NCI-H1048 (cell line): ENCODE measurements around the gene UNKL.

Source experiments
- DNase-seq: peaks from one replicate; lab custom pipeline; 2025; lab: John Stamatoyannopoulos, UW

Gene UNKL

GRCh38 chr16:1325673-1326371 lies 88.7 kb downstream of the UNKL start:
- no peak for DNase-seq

- DNase-seq, result no peak
Measured at GRCh38 chr16:1325261-1325660, 89.2 kb downstream of the UNKL start.

- no peak for DNase-seq
Measured at GRCh38 chr16:1324286-1324826, 90.1 kb downstream of the UNKL start.

GRCh38 chr16:1323296-1324239 lies 90.9 kb downstream of the UNKL start:
- no peak for DNase-seq

GRCh38 chr16:1322407-1322806 lies 92.1 kb downstream of the UNKL start:
- DNase-seq, result no peak

- DNase-seq, result no peak
Measured at GRCh38 chr16:1320658-1321240, 93.8 kb downstream of the UNKL start.

- DNase-seq, result no peak
Measured at GRCh38 chr16:1320097-1320496, 94.4 kb downstream of the UNKL start.

- DNase-seq, result no peak
Measured at GRCh38 chr16:1319041-1319440, 95.5 kb downstream of the UNKL start.

- DNase-seq, result no peak
Measured at GRCh38 chr16:1318268-1318545, 96.3 kb downstream of the UNKL start.

- DNase-seq, result no peak
Measured at GRCh38 chr16:1317479-1318267, 96.8 kb downstream of the UNKL start.

GRCh38 chr16:1316033-1316405 lies 98.5 kb downstream of the UNKL start:
- no peak for DNase-seq

GRCh38 chr16:1315081-1316032 lies 99.1 kb downstream of the UNKL start:
- no peak for DNase-seq

GRCh38 chr16:1314399-1315068 lies 100.0 kb downstream of the UNKL start:
- DNase-seq, result no peak

GRCh38 chr16:1313721-1314369 lies 100.7 kb downstream of the UNKL start:
- no peak for DNase-seq
